Right atrium auricular region (tissue), 2 donors: ENCODE measurements around the gene NVL. TPM values are rescaled to one million over a fixed set of nuclear protein-coding genes. Genes with fewer than 3 reads are reported as not detected.

Experiments
- DNase-seq: peaks from one replicate; pipeline ENCODE4 v3.0.0-alpha.2; 2019; ENCODE audit warnings: low spot score
- H3K27ac ChIP-seq, 2 donors: fragments of 200-600 bp; sonication (generic); 1 replicate in 1 of 2; 2 replicates in 1 of 2; pipeline ENCODE4 v1.5.1; 2016 to 2019
- H3K27me3 ChIP-seq, 2 donors: fragments of 200-600 bp; sonication (generic); one replicate each; pipeline versions ENCODE4 v1.5.1 to v1.6.0; 2017 to 2019
- H3K36me3 ChIP-seq: fragments of 200-600 bp; sonication (generic); one replicate; pipeline ENCODE4 v1.5.1; 2016
- H3K4me1 ChIP-seq, 2 donors: fragments of 200-600 bp; sonication (generic); one replicate each; pipeline versions ENCODE4 v1.5.1 to v1.6.0; 2017 to 2019
- H3K4me3 ChIP-seq, 2 donors: fragments of 200-600 bp; sonication (generic); 1 replicate in 1 of 2; 2 replicates in 1 of 2; pipeline ENCODE4 v1.5.1; 2017 to 2019; ENCODE audit warnings: mild to moderate bottlenecking in 1 of 2, moderate library complexity in 1 of 2
- H3K9me3 ChIP-seq, 2 donors: fragments of 200-600 bp; sonication (generic); one replicate each; pipeline ENCODE4 v1.5.1; 2019
- total RNA-seq, 2 donors: library from RNA; depleted of rRNA; stranded (reverse); fragments of >200 nt; gene quantifications; one replicate each; pipeline ENCODE4 v1.1.0, GENCODE V29; 2016
- TF ChIP-seq, protein P1 (sequence below), 2 donors: fragments of 200-600 bp; sonication (generic); IDR thresholded peaks; one replicate each; pipeline ENCODE4 v1.5.1; 2019; ENCODE audit warnings: antibody characterized with exemption in 2 of 2

NVL gene
- total RNA-seq, 2 donors from 2014 or later: 7.5 to 8.3 TPM

DNA sequence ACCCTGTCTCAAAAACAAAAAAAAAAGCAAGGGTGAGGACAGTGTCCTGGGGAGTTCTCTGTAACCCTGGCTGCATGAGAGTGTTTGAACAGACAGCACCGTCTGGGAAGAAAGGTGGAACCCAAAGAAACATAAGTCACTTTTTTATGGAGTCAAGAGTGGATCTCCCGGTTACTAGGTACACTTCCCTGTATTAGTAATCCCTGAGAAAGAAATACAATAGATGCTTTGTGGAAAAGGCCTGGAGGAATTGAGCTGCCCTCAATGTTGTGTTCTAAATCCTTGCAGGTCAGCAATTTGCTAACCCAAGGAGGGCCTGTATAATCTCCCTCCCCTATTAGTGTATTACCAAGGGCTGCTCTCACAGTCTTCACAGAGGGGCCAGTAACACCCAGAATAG lies 130.3 kb downstream of the NVL start:
- no peak for DNase-seq
- no peak overlapping the region for H3K4me3 ChIP-seq
- TF ChIP-seq, protein P1, sequence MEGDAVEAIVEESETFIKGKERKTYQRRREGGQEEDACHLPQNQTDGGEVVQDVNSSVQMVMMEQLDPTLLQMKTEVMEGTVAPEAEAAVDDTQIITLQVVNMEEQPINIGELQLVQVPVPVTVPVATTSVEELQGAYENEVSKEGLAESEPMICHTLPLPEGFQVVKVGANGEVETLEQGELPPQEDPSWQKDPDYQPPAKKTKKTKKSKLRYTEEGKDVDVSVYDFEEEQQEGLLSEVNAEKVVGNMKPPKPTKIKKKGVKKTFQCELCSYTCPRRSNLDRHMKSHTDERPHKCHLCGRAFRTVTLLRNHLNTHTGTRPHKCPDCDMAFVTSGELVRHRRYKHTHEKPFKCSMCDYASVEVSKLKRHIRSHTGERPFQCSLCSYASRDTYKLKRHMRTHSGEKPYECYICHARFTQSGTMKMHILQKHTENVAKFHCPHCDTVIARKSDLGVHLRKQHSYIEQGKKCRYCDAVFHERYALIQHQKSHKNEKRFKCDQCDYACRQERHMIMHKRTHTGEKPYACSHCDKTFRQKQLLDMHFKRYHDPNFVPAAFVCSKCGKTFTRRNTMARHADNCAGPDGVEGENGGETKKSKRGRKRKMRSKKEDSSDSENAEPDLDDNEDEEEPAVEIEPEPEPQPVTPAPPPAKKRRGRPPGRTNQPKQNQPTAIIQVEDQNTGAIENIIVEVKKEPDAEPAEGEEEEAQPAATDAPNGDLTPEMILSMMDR (IDR thresholded peaks at IDR 0.05): no peak
- no peaks in the 10 kb centered on the region for H3K36me3 ChIP-seq
- no peak overlapping the region for H3K27ac ChIP-seq
- H3K27me3 ChIP-seq: no peaks in the 10 kb centered on the region
- peaks cover 0 to 14% of the 10 kb centered on the region in 2 donors for H3K4me1 ChIP-seq
- no peaks in the 10 kb centered on the region for H3K9me3 ChIP-seq

DNA sequence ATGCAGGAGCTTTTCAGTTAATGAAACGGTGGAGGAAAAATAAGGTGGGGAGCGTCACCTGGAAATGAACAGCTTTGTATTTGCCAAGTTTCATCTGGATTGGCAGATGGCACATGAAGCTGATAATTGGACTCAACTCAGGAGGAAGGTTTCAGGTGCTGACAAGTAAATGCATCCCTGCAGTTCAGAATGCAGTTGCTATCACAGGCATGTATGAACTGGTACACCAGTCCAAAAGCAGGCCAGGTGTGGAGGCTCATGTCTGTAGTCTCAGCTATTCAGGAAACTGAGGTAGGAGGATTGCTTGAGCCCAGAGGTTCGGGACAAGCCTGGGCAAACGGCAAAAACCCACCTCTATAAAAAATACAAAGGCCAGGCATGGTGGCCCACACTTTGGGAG lies 131.4 kb downstream of the NVL start:
- TF ChIP-seq, protein P1 (IDR thresholded peaks at IDR 0.05): no peak
- no peak overlapping the region for H3K27ac ChIP-seq
- no peak overlapping the region for H3K4me3 ChIP-seq

DNA sequence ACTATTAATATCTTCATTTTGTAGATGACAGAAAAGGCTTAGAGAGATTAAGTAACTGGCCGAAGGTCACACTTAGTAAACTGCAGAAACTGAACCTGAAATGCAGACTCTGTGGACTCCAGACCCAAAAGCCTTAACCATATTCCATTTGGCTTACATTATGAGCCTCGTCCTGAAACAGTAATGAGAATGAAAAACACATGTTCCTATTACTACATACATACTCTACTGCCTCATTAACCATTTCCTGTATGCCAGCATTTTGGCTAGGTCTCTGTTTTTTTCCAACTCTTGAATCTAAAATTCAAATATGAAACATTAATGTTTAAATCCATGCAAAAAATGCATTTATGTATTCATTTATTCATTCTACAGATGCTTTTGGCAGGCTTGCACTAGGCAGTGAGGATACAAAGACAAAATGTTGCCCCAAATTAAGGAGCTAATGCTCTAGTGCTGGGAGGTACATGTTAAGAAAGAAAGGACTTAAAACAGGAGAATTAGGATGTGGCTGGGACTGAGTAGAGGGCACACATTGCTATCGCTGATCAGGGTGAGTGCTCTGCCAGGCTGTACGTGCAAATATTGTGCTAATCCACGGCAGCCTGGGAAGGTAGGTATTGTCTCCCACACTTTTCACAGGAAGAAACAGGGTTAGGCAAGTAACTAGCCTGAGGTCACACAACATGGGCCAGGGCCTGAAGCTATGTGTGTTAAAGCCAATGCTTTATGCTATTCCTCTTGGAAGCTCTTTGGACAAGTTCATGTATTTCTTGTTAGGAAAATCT lies 133.0 kb downstream of the NVL start:
- TF ChIP-seq, protein P1 (IDR thresholded peaks at IDR 0.05): no peak
- no peak for DNase-seq
- no peaks in the 10 kb centered on the region for H3K27me3 ChIP-seq
- H3K9me3 ChIP-seq: no peaks in the 10 kb centered on the region
- H3K27ac ChIP-seq: no peak overlapping the region
- H3K4me1 ChIP-seq: no peaks in the 10 kb centered on the region
- peaks cover 23% of the 10 kb centered on the region for H3K36me3 ChIP-seq
- no peak overlapping the region for H3K4me3 ChIP-seq

More for the DNA sequence above, 131.4 kb downstream of the NVL start:
- no peaks in the 10 kb centered on the region for H3K9me3 ChIP-seq
- peaks cover 0 to 3% of the 10 kb centered on the region in 2 donors for H3K4me1 ChIP-seq
- peaks cover 10% of the 10 kb centered on the region for H3K36me3 ChIP-seq
- no peak for DNase-seq
- H3K27me3 ChIP-seq: no peaks in the 10 kb centered on the region

DNA sequence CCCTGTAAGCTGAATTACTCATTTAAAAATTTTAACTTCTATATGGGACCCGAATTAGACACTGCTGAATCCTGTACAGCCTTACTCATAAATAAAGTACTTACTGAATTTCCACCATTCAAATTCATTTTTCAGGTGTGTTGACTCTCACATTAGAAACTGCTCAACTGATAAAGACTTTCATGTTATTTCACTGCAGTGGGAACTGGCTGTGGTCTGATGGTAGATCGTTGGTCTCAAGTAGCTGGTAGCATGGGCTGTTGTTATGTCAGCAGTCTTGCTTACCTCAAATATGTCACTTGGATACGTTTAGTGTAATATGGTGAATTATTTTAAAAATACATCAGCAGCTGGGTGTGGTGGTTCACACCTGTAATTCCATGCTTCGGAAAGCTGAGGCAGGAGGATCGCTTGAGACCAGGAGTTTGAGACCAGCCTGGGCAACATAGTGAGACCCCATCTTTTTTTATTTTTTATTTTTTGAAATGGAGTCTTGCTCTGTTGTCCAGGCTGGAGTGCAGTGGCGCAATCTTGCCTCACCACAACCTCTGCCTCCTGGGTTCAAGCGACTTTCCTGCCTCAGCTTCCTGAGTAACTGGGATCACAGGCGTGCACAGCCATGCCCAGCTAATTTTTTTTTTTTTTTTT lies 136.5 kb downstream of the NVL start:
- peaks cover 42% of the 10 kb centered on the region for H3K36me3 ChIP-seq
- H3K27me3 ChIP-seq: no peaks in the 10 kb centered on the region
- no peaks in the 10 kb centered on the region for H3K9me3 ChIP-seq
- no peak overlapping the region for H3K4me3 ChIP-seq
- no peaks in the 10 kb centered on the region for H3K4me1 ChIP-seq
- TF ChIP-seq, protein P1 (IDR thresholded peaks at IDR 0.05): no peak
- no peak overlapping the region for H3K27ac ChIP-seq
- no peak for DNase-seq

DNA sequence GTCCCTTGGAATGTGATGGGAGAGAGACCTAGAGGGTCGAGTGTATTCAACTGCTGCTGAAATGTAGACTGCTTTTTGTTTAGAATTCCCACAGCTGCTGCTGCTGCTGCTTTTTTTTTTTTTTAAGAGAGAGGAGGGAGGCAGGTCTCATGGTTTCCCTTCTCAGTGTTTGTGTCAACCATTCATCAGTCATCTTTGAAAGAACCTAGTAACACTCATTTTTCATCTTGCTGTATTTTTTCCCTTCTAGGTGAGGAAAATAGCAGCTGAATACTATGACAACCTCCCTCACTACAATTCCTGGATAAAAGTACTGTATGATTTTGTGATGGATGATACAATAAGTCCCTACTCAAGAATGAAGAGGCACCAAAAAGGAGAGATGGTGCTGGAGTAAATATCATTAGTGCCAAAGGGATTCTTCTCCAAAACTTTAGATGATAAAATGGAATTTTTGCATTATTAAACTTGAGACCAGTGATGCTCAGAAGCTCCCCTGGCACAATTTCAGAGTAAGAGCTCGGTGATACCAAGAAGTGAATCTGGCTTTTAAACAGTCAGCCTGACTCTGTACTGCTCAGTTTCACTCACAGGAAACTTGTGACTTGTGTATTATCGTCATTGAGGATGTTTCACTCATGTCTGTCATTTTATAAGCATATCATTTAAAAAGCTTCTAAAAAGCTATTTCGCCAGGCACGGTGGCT lies 137.7 kb downstream of the NVL start:
- TF ChIP-seq, protein P1 (IDR thresholded peaks at IDR 0.05): no peak
- Histone ChIP-seq H3K4me3 (no peak overlapping the region), H3K9me3 (no peaks in the 10 kb centered on the region), H3K36me3 (peaks cover 42% of the 10 kb centered on the region), H3K27me3 (no peaks in the 10 kb centered on the region), H3K27ac (no peak overlapping the region), H3K4me1 (no peaks in the 10 kb centered on the region)
- DNase-seq: no peak
